ENCODE data around the gene ANXA1.

- TF ChIP-seq, protein P1, sequence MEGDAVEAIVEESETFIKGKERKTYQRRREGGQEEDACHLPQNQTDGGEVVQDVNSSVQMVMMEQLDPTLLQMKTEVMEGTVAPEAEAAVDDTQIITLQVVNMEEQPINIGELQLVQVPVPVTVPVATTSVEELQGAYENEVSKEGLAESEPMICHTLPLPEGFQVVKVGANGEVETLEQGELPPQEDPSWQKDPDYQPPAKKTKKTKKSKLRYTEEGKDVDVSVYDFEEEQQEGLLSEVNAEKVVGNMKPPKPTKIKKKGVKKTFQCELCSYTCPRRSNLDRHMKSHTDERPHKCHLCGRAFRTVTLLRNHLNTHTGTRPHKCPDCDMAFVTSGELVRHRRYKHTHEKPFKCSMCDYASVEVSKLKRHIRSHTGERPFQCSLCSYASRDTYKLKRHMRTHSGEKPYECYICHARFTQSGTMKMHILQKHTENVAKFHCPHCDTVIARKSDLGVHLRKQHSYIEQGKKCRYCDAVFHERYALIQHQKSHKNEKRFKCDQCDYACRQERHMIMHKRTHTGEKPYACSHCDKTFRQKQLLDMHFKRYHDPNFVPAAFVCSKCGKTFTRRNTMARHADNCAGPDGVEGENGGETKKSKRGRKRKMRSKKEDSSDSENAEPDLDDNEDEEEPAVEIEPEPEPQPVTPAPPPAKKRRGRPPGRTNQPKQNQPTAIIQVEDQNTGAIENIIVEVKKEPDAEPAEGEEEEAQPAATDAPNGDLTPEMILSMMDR (conservative IDR thresholded peaks at IDR 0.05; ENCODE audit: low read length): no peak
- no peak for TF ChIP-seq EZH2phosphoT487 (IDR thresholded peaks at IDR 0.05; ENCODE audit: borderline replicate concordance, low read depth, low read length)
These were observed 64.4 kb downstream of the ANXA1 start for GRCh38 chr9:73216100-73216499.
